Head of caudate nucleus (tissue), 42 donors: ENCODE data around the gene TCF12.
"Not testable (repeated sequence)": the region's sequence is repeated elsewhere in the genome, so short reads cannot be mapped to it uniquely, and the experiment has no call there.

Experiments used
- DNase-seq, 42 donors: peaks; one replicate each; pipeline versions ENCODE4 v3.0.0 to v3.0.0-alpha.2; 2020 to 2021; ENCODE audit warnings: mixed read lengths in 7 of 42
- intact Hi-C: fragments of 100-400 bp; cut with DNase I; formaldehyde crosslinking; loops from one replicate; pipeline ENCODE4 v1.15.0; 2022

Gene TCF12

DNA sequence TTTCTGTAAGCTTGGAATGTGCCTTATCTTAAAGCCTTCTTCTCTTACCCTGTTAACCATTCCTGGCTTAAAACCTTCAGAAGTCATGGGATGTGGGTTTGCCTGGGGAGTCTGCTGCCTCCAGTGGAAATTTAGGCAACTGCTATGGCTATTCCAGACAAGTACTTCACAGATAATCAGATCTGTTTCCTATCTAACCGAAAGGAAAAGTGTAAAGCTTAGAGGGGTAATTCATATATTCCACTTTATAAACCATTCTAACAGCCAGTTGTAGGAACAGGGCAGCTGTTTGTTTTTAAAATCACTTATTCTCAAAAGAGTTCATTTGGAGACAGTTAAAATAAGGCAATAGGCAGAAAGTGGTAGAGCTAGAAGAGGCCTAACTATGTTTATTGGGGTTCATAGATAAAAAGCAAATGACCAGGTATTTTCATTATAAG is 219.9 kb downstream of the TCF12 start:
- DNase-seq, result peak in 24 of 42 donors; percentile 26 to 80 (median 54)
- intact Hi-C loops, result loop anchor here (5.0 kb wide), 1 partner anchor 221 kb away; the partner anchor contains the start of gene TCF12

- intact Hi-C loops, result no loop called here
- no peak for DNase-seq
These were observed 225.2 kb downstream of the TCF12 start for GRCh38 chr15:57143511-57144078.

DNA sequence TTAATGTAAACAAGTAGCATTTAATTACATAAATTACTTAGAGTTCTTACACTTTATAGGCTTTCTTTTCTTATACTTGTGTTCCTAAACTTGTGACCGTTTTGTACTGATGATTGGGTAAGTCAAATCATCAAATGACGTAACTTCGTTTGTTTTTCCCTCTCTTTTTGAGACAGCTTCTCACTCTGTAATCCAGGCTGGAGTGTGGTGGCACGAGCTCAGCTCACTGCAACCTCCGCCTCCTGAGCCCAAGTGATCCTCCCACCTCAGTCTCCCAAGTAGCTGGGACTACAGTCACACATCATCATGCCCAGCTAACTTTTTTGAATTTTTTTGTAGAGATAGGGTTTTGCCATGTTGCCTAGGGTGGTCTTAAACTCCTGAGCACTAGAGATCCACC is 226.0 kb downstream of the TCF12 start:
- DNase-seq, result no peak

GRCh38 chr15:57146506-57147201 is 228.2 kb downstream of the TCF12 start:
- DNase-seq, result peak in 10 of 42 donors; percentile 31 to 77 (median 48)
- intact Hi-C loops, result loop anchor here (2.0 kb wide), 2 partner anchors 68 to 160 kb away; no protein-coding TSS in a partner anchor

More for the DNA sequence above, 226.0 kb downstream of the TCF12 start:
- intact Hi-C loops, result no loop called here

DNA sequence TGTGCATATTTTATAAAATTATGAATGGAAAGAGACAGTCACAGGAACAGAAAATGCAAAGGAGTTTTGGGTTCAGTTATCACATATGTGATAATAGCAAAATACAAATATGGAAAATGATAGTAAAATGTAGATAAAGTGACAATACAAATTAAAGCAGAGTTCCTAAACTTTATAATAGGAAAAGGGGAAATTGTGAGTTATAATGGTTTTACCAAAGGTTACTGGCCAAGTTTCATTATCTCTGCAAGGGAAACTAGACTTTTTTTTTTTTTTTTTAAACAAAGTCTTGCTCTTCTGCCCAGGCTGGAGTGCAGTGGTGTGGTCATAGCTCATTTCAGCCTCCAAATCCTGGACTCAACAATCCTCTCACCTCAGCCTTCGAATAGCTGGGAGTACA is 229.2 kb downstream of the TCF12 start:
- DNase-seq, result no peak
- intact Hi-C loops, result loop anchor here (2.0 kb wide), 2 partner anchors 67 to 159 kb away; no protein-coding TSS in a partner anchor

GRCh38 chr15:57148262-57148661 is 229.8 kb downstream of the TCF12 start:
- intact Hi-C loops, result no loop called here
- no peak for DNase-seq

DNA sequence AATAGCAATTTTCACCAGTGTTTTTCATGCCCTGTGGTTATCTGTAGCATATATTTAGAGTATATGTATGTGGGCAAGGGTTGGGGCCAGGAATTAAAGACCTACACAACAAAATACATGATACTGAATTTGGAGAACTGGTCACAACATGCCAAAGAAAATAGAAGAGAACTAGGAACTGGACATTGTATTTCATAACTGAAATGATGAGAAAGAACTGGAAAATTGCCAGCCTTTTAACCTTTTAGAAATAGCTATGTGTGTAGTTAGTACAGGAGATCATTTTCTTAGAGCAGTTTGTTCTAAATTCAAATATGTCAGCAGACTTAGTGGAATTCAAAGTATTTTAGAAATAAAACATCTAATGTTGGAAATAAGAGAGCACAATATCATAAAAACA is 230.8 kb downstream of the TCF12 start:
- intact Hi-C loops, result no loop called here
- DNase-seq, result no peak

GRCh38 chr15:57150066-57150865 is 231.8 kb downstream of the TCF12 start:
- intact Hi-C loops, result no loop called here
- no peak for DNase-seq

DNA sequence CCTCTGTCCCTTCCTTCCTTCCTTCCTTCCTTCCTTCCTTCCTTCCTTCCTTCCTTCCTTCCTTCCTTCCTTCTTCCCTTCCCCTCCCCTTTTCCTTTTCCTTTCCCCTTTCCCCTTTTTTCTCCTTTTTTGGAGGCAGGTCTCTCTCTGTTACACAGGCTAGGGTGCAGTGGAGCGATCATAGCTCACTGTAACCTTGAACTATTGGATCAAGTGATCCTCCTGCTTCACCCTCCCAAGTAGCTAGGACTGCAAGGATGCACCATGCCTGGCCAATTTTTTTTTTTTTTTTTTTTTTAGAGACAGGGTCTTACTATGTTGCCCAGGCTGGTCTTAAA is 232.4 kb downstream of the TCF12 start:
- DNase-seq, intact Hi-C loops: not testable (repeated sequence)

DNA sequence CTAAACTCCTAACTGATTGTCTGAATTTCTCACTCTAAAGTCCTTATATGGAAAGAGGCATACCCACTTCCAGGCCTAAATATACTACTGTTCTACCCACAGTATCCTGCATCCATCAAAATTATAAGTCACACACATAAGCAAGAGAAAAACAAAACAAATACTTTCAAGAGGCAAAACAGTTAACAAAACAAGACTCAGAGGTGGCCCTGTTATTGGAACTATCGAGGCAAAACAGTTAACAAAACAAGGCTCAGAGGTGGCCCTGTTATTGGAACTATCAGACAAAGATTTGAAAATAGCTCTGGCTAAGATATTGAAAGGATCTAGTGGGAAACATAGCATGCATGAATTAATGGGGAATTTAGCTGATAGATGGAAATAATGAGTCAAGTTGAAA is 233.7 kb downstream of the TCF12 start:
- no peak for DNase-seq
- intact Hi-C loops, result no loop called here

- intact Hi-C loops, result no loop called here
- DNase-seq, result no peak
These were observed 234.5 kb downstream of the TCF12 start for GRCh38 chr15:57152666-57153539.

DNA sequence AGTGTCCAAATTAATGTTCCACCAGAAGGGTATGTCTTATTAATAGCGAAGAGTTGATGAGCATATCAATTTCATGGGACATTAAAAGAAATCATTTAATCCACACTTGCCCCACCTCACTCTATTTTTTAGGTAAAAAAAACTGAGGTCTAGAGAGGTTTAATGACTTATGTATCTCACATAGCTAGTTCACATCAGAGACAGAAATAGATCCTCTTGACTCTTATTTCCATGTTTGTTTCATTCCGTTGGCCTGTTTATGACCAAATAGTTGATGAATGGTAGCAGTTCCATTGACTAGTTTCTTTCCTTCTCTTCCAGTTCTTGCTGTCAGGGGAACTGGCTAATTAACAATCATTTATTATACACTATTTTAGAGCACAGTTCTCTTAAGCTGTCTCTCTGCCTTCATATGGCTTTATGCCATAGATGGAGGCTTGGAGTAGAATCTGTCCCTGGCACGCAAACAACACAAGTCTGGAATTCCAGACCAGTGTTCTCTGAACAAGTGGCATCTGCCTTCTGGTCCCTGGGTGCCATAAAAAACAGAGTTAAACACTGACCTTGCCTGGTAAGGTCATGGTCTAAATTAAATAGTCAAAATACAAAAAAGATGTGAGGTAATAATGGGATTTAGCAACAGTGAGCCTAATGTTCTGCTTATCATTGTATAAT is 237.9 kb downstream of the TCF12 start:
- DNase-seq, result peak in 21 of 42 donors; percentile 21 to 81 (median 42)
- intact Hi-C loops, result no loop called here

GRCh38 chr15:57158589-57158988 is 240.1 kb downstream of the TCF12 start:
- intact Hi-C loops, result no loop called here
- peak in 32 of 42 donors; percentile 23 to 86 (median 60) for DNase-seq

- DNase-seq, result no peak
- intact Hi-C loops, result no loop called here
These were observed 240.7 kb downstream of the TCF12 start for GRCh38 chr15:57158997-57159668.

- no peak for DNase-seq
- intact Hi-C loops, result no loop called here
These were observed 241.3 kb downstream of the TCF12 start for GRCh38 chr15:57159767-57160166.

- DNase-seq, result no peak
- intact Hi-C loops, result no loop called here
These were observed 242.5 kb downstream of the TCF12 start for GRCh38 chr15:57160823-57161560.

GRCh38 chr15:57164251-57164650 is 245.8 kb downstream of the TCF12 start:
- intact Hi-C loops, DNase-seq: not testable (repeated sequence)
